Measurements from ENCODE around the gene IRF8.

DNA sequence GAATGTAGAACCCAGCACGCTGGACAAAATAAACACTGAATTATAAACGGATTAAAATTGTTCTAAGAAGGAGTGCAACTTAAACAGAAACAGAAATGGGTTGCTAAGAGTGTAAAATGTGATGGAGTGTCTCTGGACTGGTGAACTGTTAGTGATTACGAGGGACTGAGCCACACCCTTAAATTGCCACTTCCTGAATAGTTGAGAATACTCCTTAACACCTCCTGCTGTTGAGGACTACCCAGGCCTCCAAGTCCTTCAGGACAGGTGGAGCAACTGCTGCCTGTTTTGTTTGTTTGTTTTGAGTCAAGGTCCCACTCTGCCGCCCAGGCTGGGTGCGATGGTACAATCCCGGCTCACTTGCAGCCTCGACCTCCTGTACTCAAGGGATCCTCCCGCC, 25.8 kb upstream of the IRF8 start:
- TF ChIP-seq, protein P1, sequence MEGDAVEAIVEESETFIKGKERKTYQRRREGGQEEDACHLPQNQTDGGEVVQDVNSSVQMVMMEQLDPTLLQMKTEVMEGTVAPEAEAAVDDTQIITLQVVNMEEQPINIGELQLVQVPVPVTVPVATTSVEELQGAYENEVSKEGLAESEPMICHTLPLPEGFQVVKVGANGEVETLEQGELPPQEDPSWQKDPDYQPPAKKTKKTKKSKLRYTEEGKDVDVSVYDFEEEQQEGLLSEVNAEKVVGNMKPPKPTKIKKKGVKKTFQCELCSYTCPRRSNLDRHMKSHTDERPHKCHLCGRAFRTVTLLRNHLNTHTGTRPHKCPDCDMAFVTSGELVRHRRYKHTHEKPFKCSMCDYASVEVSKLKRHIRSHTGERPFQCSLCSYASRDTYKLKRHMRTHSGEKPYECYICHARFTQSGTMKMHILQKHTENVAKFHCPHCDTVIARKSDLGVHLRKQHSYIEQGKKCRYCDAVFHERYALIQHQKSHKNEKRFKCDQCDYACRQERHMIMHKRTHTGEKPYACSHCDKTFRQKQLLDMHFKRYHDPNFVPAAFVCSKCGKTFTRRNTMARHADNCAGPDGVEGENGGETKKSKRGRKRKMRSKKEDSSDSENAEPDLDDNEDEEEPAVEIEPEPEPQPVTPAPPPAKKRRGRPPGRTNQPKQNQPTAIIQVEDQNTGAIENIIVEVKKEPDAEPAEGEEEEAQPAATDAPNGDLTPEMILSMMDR (IDR thresholded peaks at IDR 0.05) = no peak
- no peak for TF ChIP-seq POLR2A (IDR thresholded peaks at IDR 0.05)
- no peak for TF ChIP-seq POLR2AphosphoS5 (IDR thresholded peaks at IDR 0.05)

All from sigmoid colon (tissue), 4 donors.